Activated CD4-positive, alpha-beta T cell treated with anti-CD3 and anti-CD28 coated beads for 4 hours (primary cell): ENCODE results near the gene SERPINB6.
A peak's percentile ranks its signal among the peaks of the same experiment; 100 is the strongest.
"Not testable (repeated sequence)": the region's sequence is repeated elsewhere in the genome, so short reads cannot be mapped to it uniquely, and the experiment has no call there.

Experiments used
- DNase-seq, 2 donors: peaks; one replicate each; pipeline ENCODE4 v3.0.0-alpha.2; 2020

Gene SERPINB6

GRCh38 chr6:2971420-2972218, at the start of gene SERPINB6:
SERPINB6 (minus strand) TSS chr6:2971567; CDS start chr6:2959332, 12,235 bp downstream.
- DNase-seq: peak; percentile 33 to 36

GRCh38 chr6:3019749-3020320, 48.5 kb upstream of the SERPINB6 start:
- no peak for DNase-seq

GRCh38 chr6:3019065-3019464, 47.7 kb upstream of the SERPINB6 start:
- no peak for DNase-seq

GRCh38 chr6:3017304-3017703, 45.9 kb upstream of the SERPINB6 start:
- no peak for DNase-seq

- no peak for DNase-seq
Observed at GRCh38 chr6:3016473-3017280, 45.3 kb upstream of the SERPINB6 start.

GRCh38 chr6:3015144-3015543, 43.8 kb upstream of the SERPINB6 start:
- DNase-seq: no peak

- no peak for DNase-seq
Observed at GRCh38 chr6:3014675-3015066, 43.3 kb upstream of the SERPINB6 start.

GRCh38 chr6:3013901-3014674, 42.7 kb upstream of the SERPINB6 start:
- DNase-seq: no peak

GRCh38 chr6:3013486-3013885, 42.1 kb upstream of the SERPINB6 start:
- no peak for DNase-seq

- DNase-seq: no peak
Observed at GRCh38 chr6:3011592-3011991, 40.2 kb upstream of the SERPINB6 start.

GRCh38 chr6:3011158-3011557, 39.8 kb upstream of the SERPINB6 start:
- DNase-seq: no peak

GRCh38 chr6:3009930-3010329, 38.6 kb upstream of the SERPINB6 start:
- no peak for DNase-seq

- DNase-seq: not testable (repeated sequence)
Observed at GRCh38 chr6:3008712-3009265, 37.4 kb upstream of the SERPINB6 start.

GRCh38 chr6:3007571-3007970, 36.2 kb upstream of the SERPINB6 start:
- no peak for DNase-seq

GRCh38 chr6:3006476-3006875, 35.1 kb upstream of the SERPINB6 start:
- DNase-seq: no peak

GRCh38 chr6:3005874-3006273, 34.5 kb upstream of the SERPINB6 start:
- no peak for DNase-seq

GRCh38 chr6:3005077-3005476, 33.7 kb upstream of the SERPINB6 start:
- no peak for DNase-seq

GRCh38 chr6:3003226-3003625, 31.9 kb upstream of the SERPINB6 start:
- not testable (repeated sequence) for DNase-seq

GRCh38 chr6:3001773-3002293, 30.5 kb upstream of the SERPINB6 start:
- peak; percentile 15 to 23 for DNase-seq

GRCh38 chr6:3001146-3001772, 29.9 kb upstream of the SERPINB6 start:
- no peak for DNase-seq

GRCh38 chr6:2999618-3000557, 28.5 kb upstream of the SERPINB6 start, which contains the start of gene NQO2:
NQO2 (plus strand) TSS chr6:2999894; CDS start chr6:3006553, 6,659 bp downstream.
- peak; percentile 88 to 91 for DNase-seq
